Esophagus (tissue), 2 donors: Measurements from ENCODE around the gene CPA2. TPM values are rescaled to one million over a fixed set of nuclear protein-coding genes. Genes with fewer than 3 reads are reported as not detected.

Experiments
- H3K27ac ChIP-seq, 2 donors: one replicate each; pipeline ENCODE4 v1.5.1; 2013; ENCODE audit warnings: low read depth in 2 of 2, mild to moderate bottlenecking in 2 of 2, inconsistent platforms in 1 of 2, low read length in 1 of 2, moderate library complexity in 1 of 2
- H3K27me3 ChIP-seq, 2 donors: one replicate each; pipeline ENCODE4 v1.6.1; 2013; ENCODE audit warnings: low read length in 2 of 2, control low read depth in 1 of 2, mild to moderate bottlenecking in 1 of 2; ENCODE audit not compliant: insufficient read depth in 2 of 2, control insufficient read depth in 1 of 2
- H3K36me3 ChIP-seq, 2 donors: one replicate each; pipeline ENCODE4 v1.6.1; 2013; ENCODE audit warnings: low read length in 1 of 2; ENCODE audit not compliant: control insufficient read depth in 2 of 2, insufficient read depth in 2 of 2
- H3K4me1 ChIP-seq, 2 donors: one replicate each; pipeline ENCODE4 v1.6.1; 2013; ENCODE audit warnings: low read length in 1 of 2; ENCODE audit not compliant: control insufficient read depth in 2 of 2, insufficient read depth in 2 of 2
- H3K4me3 ChIP-seq, 2 donors: one replicate each; pipeline ENCODE4 v1.5.1; 2013; ENCODE audit warnings: low read length in 2 of 2, mild to moderate bottlenecking in 2 of 2, low read depth in 1 of 2, moderate library complexity in 1 of 2
- H3K9me3 ChIP-seq, 2 donors: one replicate each; pipeline ENCODE4 v1.6.1; 2013; ENCODE audit warnings: mild to moderate bottlenecking in 2 of 2, low read depth in 1 of 2, low read length in 1 of 2, moderate library complexity in 1 of 2; ENCODE audit not compliant: control insufficient read depth in 2 of 2, insufficient read depth in 1 of 2
- WGBS, 2 donors: extraction: QIAGEN DNeasy Blood & Tissue Kit; methylation state at CpG; one replicate each; pipeline ENCODE4 v1.1.7; 2013; 5-methylcytosine and 5-hydroxymethylcytosine counted together
- polyA plus RNA-seq, 2 donors: library from polyadenylated mRNA; stranded (reverse); fragments of 200-250 nt; gene quantifications; one replicate each; pipeline ENCODE4 v1.2.3, GENCODE V29; 2013
- donor health status: healthy with polysubstance abuse.
- donor health status: Bipolar disorder and iron deficiency.

Gene CPA2
- polyA plus RNA-seq, 2 donors: 0.14 to 0.37 TPM

DNA sequence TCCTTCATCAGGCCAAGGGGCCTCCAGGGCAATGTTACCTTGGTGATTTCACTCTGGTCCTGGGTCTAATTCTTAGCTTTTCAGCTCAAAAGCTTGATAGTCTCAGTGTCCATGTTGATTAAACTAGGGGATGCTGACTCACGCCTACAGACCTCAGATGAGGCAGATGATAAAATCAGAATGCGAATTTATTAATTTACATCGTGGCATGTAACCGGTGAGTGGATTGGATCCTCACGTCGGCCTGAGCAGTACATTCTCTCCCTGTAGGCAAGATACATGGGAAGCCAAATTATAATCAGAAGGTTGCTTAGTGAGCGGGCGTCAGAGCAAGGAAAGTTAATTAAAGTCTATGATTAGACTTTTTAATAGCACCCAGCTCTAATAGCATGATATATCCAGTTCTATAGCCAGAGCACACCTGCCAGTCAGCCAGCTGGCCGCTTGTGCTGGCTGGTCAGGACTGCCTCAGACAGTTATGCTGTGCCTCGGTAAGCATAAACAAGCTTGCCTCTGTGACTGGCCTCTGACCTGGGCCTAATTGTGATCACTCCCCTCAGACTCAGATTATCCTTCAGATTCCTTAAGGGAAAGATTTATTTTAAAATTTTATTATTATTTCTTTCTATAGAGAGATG, 57.8 kb downstream of the CPA2 start:
- no peaks in the 10 kb centered on the region for H3K36me3 ChIP-seq
- peaks cover 0 to 6% of the 10 kb centered on the region in 2 donors for H3K4me1 ChIP-seq
- no peaks in the 10 kb centered on the region for H3K27me3 ChIP-seq
- H3K27ac ChIP-seq: no peak overlapping the region
- no peaks in the 10 kb centered on the region for H3K9me3 ChIP-seq
- WGBS, 2 donors: 94 to 95% methylated on average over 10 of the region's 10 CpGs
- no peak overlapping the region for H3K4me3 ChIP-seq

DNA sequence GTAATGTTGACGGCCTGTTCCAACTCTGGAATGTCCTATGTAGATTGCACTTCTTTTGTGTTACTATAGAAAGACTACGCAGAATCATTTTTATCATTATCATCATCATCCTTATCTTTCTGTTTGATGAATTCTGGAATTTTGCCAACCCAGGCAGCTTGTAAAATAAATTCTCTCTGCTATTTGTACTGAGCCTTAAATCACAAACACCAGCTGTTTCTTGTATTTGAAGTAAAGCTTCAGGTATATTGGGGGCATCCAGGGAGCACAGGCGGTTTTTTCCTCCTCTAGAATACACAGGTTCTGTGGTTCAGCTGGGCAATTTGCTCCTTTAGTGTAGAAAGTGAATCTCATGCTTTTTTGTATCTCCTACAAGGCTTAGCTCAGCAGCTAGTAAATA, 63.0 kb downstream of the CPA2 start:
- Histone ChIP-seq H3K27me3 (no peaks in the 10 kb centered on the region), H3K4me3 (no peak overlapping the region), H3K27ac (no peak overlapping the region), H3K4me1 (no peaks in the 10 kb centered on the region), H3K9me3 (no peaks in the 10 kb centered on the region), H3K36me3 (no peaks in the 10 kb centered on the region)
- 85 to 93% methylated on average over 3 of the region's 3 CpGs for WGBS, 2 donors

DNA sequence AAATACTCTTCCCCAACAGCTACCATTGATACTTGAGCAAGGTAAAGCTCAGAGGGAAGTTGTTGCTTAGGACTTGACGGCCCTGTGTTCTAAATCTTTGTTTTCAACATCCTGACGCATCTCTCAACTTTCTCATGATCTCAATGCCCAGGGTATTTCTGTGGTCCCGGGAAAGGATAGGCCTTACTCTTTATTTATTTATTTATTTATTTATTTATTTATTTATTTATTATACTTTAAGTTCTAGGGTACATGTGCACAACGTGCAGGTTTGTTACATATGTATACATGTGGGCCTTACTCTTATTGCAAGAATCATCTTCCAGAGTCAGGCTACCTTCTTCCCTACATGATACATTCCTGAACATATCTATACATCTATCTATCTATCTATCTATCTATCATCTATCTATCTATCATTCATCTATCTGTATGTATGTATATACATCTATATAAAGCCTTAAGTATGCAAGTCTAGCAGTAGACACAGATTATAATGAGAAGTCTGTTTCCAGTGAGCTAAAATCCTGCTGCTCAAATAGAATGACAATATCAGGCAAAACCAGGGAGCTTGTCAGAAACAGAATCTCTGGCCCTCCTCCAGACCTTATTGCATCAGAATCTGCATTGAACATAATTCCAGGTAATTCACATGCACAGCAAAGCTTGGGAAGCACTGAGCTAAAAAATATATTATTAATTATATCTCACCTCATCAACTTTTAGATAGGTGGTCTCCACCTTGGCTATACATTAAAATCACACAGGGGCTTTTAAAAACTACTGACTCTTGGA, 65.8 kb downstream of the CPA2 start:
- H3K4me3 ChIP-seq: no peak overlapping the region
- no peaks in the 10 kb centered on the region for H3K4me1 ChIP-seq
- 92 to 96% methylated on average over 4 of the region's 4 CpGs for WGBS, 2 donors
- H3K27me3 ChIP-seq: no peaks in the 10 kb centered on the region
- H3K9me3 ChIP-seq: no peaks in the 10 kb centered on the region
- no peak overlapping the region for H3K27ac ChIP-seq
- H3K36me3 ChIP-seq: no peaks in the 10 kb centered on the region

DNA sequence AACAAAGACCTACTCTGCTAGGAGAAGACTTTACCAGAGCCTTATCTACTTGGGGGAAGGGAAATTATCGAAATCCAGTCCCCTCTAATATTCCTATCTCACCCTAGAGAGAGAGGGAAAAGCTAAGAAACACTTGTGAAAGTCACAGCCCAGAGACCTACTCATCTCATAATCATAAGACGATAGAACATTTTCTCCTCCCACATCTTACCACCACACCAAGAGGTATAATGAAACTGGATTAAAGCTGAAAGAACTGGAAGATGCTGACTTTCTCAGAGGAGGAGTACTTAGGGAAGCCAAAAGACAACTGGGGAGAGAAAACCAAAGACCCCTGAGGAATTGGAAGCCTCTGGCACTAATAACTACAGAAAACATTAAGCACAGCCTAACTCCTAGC, 67.2 kb downstream of the CPA2 start:
- no peak overlapping the region for H3K4me3 ChIP-seq
- H3K27me3 ChIP-seq: no peaks in the 10 kb centered on the region
- 71 to 81% methylated on average over 2 of the region's 2 CpGs for WGBS, 2 donors
- no peak overlapping the region for H3K27ac ChIP-seq
- H3K36me3 ChIP-seq: no peaks in the 10 kb centered on the region
- no peaks in the 10 kb centered on the region for H3K4me1 ChIP-seq
- H3K9me3 ChIP-seq: no peaks in the 10 kb centered on the region

DNA sequence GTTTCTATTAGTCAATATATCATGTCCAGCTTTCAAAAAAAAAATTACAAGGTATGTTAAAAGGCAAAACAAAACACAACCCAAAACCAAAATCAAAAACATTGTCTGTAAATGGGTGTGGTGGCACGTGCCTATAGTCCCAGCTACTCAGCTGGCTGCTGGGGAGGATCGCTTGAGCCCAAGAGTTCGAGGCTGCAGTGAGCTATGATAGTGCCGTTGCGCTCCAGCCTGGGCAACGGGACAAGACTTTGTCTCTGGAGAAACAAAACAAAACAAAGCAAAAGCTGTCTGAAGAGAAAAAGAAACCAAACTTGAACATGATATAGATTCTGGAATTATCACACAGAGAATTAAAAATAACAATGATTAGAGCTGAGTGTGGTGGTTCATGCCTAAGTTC, 67.6 kb downstream of the CPA2 start:
- Histone ChIP-seq H3K36me3 (no peaks in the 10 kb centered on the region), H3K9me3 (no peaks in the 10 kb centered on the region), H3K27me3 (no peaks in the 10 kb centered on the region), H3K4me1 (no peaks in the 10 kb centered on the region), H3K4me3 (no peak overlapping the region), H3K27ac (no peak overlapping the region)
- 39 to 56% methylated on average over 6 of the region's 6 CpGs for WGBS, 2 donors

DNA sequence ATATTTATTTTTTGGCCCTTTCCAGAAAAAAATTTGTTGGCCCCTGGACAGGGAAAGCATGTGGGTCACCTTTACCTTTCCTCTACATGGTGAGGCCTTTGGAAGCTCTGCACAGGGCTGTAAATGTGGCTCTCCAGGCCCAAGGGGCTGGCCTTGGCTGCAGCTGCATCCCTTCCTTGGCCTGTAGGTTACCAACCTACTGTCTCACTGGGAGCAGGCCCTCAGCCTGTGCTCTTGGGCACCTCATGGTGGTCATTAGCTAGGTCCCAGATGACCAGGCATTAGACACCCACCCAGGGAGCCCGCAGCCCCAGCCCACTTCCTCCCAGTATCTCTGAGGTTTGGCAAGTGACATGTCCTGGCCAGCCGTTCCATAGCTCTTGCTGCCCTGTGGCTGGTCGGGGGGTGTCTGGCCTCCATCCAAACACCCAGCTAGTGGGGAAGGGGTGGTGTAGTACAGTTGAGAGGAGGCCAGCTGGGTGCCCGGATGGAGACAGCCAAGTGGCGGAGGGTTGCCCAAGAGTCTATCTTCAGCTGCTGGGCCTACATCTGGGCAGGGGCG, 70.8 kb downstream of the CPA2 start:
- Histone ChIP-seq H3K27me3 (no peaks in the 10 kb centered on the region), H3K4me1 (no peaks in the 10 kb centered on the region), H3K4me3 (no peak overlapping the region), H3K27ac (no peak overlapping the region), H3K36me3 (no peaks in the 10 kb centered on the region), H3K9me3 (no peaks in the 10 kb centered on the region)
- WGBS, 2 donors: 85 to 88% methylated on average over 6 of the region's 6 CpGs

DNA sequence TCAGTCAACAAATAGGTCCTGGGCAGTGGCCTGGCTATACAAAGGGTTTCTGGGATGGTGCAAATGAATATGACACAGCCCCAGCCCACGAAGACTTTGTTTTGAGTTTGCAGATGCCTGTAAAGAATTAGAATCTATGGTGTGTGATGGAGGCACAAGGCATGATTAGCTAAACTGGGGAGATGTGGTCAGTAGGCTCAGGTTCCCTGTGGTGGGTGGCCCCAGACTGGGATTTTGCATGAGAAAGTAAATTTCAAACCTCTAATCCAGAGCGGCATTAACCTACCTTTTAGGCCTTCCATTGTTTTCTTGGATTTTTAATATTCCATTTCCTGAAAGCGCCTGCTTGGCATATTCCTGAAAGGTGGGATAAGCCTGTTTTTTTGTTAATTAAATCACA, 71.6 kb downstream of the CPA2 start:
- Histone ChIP-seq H3K4me3 (no peak overlapping the region), H3K4me1 (no peaks in the 10 kb centered on the region), H3K36me3 (no peaks in the 10 kb centered on the region), H3K27me3 (no peaks in the 10 kb centered on the region), H3K9me3 (no peaks in the 10 kb centered on the region), H3K27ac (no peak overlapping the region)
- 87 to 93% methylated on average over 3 of the region's 3 CpGs for WGBS, 2 donors

Other genes with a start within 250 kb of the CPA2 start
- gene ZC3HC1, start 215.5 kb upstream of the CPA2 start, polyA plus RNA-seq: 1 to 10 TPM; 6.5 to 7.2 TPM
- 1 to 10 TPM; 6.6 to 7.3 TPM for gene KLHDC10, start 196.3 kb upstream of the CPA2 start, polyA plus RNA-seq
- 1 to 10 TPM; 4.0 to 4.2 TPM for gene TMEM209, start 61.5 kb upstream of the CPA2 start, polyA plus RNA-seq
- gene SSMEM1, start 59.0 kb upstream of the CPA2 start, polyA plus RNA-seq: not detected
- 10 to 100 TPM in 1 of 2 donors, 1 to 10 TPM in 1; 8.4 to 41.2 TPM for gene CPA4, start 26.3 kb downstream of the CPA2 start, polyA plus RNA-seq
- gene CPA5, start 78.0 kb downstream of the CPA2 start, polyA plus RNA-seq: under 1 TPM; 0.01 to 0.04 TPM
- gene CPA1, start 113.6 kb downstream of the CPA2 start, polyA plus RNA-seq: 1 to 10 TPM in 1 of 2 donors, under 1 TPM in 1; 0.20 to 1.1 TPM
- gene CEP41, start 174.2 kb downstream of the CPA2 start, polyA plus RNA-seq: 1 to 10 TPM; 2.3 to 2.5 TPM
- 1 to 10 TPM; 4.8 to 8.6 TPM for gene MEST, start 225.2 kb downstream of the CPA2 start, polyA plus RNA-seq